Activated T-helper 9 cell treated with anti-CD3 and anti-CD28 coated beads, Interleukin-2, amount 50 U/mL, for 16 hours (primary cell): Measurements from ENCODE around the gene SLC22A12.
A peak's percentile ranks its signal among the peaks of the same experiment; 100 is the strongest.
"Not testable (repeated sequence)": the region's sequence is repeated elsewhere in the genome, so short reads cannot be mapped to it uniquely, and the experiment has no call there.

Source experiments
- DNase-seq: peaks from one replicate; pipeline ENCODE4 v3.0.0-alpha.2; 2020; ENCODE audit warnings: low read depth

The SLC22A12 gene

GRCh38 chr11:64590763-64591221 lies at the start of gene SLC22A12:
Gene SLC22A12, plus strand, starts transcription at chr11:64591220. Its CDS starts 337 bp downstream, at chr11:64591557.
- DNase-seq = no peak

- no peak for DNase-seq
Observed at GRCh38 chr11:64542172-64543125, 48.6 kb upstream of the SLC22A12 start.

GRCh38 chr11:64543818-64544217 lies 47.2 kb upstream of the SLC22A12 start:
- no peak for DNase-seq

DNA sequence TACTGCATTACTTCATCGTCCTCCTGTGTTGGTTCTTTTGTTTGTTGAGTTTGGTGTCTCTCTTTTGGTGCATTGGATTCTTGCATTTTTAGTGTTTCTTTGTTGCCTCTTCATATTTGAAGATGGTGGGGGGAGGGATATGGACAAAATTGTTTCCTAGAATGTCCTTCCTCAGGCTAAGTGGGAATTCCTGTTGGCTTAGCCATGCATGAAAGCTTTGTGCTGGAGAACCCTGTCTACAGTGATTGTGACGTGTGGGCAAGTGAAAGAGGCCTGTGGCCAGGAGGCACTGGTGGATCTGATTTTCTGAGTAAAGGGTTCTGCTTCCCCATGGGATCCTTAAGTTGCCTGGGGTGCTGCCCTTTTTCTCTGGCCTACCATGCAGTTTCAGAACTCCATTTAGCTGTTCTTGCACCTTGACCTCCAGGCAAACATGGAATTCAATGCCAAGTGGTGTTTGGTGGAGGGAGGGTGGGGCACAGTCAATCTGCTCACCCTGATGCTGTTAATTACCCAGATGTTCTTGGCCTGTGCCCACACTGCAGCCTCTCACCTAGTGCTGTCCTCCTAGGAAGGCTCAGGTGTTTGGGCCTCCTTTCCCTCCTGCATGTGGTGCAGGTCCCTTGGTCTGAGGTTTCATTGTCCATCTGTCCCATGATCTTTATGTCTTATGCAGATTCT lies 46.3 kb upstream of the SLC22A12 start:
- no peak for DNase-seq

- no peak for DNase-seq
Observed at GRCh38 chr11:64545619-64546018, 45.4 kb upstream of the SLC22A12 start.

GRCh38 chr11:64546176-64546575 lies 44.8 kb upstream of the SLC22A12 start:
- no peak for DNase-seq

- no peak for DNase-seq
Observed at GRCh38 chr11:64546600-64546999, 44.4 kb upstream of the SLC22A12 start.

- DNase-seq = no peak
Observed at GRCh38 chr11:64549969-64550368, 41.1 kb upstream of the SLC22A12 start.

- DNase-seq = peak; percentile 25
Observed at GRCh38 chr11:64553554-64554201, 37.3 kb upstream of the SLC22A12 start.

- no peak for DNase-seq
Observed at GRCh38 chr11:64556044-64556720, 34.8 kb upstream of the SLC22A12 start.

GRCh38 chr11:64556721-64557250 lies 34.2 kb upstream of the SLC22A12 start:
- no peak for DNase-seq

DNA sequence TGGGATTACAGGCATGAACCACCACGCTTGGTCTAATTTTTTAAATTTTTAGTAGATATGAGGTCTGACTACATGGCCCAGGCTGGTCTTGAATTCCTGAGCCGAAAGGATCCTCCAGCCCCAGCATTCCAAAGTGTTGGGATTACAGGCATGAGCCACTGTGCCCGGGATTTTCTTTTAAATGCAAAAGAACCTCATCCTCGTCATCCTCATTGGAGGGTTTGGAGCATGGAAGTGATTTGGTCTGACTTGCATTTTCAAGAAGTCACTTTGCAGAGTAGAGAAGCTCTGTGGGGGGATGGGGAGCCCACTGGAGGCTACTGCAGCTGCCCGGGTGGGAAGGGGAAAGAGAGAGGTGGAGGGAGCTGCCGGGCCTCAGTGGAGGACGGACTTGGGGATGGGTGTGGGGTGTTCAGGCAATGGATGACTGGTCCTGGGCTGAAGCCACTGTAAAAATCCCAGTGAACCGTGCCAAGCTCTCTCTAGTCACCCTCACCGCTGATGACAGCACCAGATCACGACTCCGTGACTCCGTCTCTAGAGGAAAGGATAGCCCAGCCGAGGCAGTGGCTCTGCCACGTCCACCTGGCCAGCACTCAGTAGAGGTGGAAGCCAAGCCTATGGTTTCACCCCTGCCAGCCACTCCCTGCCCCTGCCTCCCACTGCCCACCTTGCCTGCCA lies 32.8 kb upstream of the SLC22A12 start:
- no peak for DNase-seq

DNA sequence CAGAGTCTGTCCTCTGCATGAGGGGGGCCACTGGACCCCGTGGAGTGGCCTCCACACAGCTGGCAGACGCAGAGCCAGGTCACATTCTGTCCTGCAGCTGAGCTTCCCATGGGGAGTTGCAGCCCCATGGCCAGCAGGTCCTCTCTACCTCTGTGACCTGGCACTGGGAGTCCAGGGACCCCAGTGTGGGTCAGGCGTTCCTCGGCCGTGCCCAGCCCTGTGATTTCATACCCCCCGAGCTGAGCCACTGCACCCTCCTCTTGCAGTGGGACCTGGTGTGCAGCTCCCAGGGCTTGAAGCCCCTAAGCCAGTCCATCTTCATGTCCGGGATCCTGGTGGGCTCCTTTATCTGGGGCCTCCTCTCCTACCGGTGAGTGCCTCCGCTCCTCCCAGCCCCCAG lies 32.2 kb upstream of the SLC22A12 start:
- DNase-seq = no peak

GRCh38 chr11:64559351-64560138 lies 31.5 kb upstream of the SLC22A12 start:
- DNase-seq = no peak

GRCh38 chr11:64560139-64560771 lies 30.8 kb upstream of the SLC22A12 start:
- no peak for DNase-seq

DNA sequence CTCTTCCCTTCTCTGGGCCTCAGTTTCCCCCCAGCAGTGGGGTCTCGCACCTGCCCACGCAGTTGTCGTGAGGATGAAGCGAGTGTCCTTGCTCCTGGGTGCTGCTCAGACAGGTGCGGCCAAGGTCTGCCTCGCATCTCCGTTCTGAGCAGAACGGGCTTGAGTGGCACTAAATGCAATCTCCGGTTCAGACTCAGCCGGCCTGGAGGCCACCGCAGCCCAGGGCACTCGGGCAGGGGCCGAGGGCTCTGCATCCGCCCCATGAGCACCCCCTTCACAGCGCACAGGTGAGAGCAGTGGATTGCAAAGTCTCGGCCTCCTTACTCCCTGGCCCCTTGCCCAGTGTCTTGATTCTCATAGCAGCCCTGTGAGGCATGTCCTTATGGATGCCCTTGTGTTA lies 30.1 kb upstream of the SLC22A12 start:
- no peak for DNase-seq

GRCh38 chr11:64561429-64561828 lies 29.6 kb upstream of the SLC22A12 start:
- not testable (repeated sequence) for DNase-seq

GRCh38 chr11:64561984-64562722 lies 28.9 kb upstream of the SLC22A12 start:
- DNase-seq = no peak

- DNase-seq = no peak
Observed at GRCh38 chr11:64562723-64563351, 28.2 kb upstream of the SLC22A12 start.
